T1000 (cell line): ENCODE data around the gene NCKAP5.
A peak's percentile ranks its signal among the peaks of the same experiment; 100 is the strongest.

Experiments
- DNase-seq: peaks from one replicate; lab custom pipeline; 2025; ENCODE audit warnings: mixed read lengths; lab: John Stamatoyannopoulos, UW

Gene NCKAP5

GRCh38 chr2:132627536-132627935 lies 940.7 kb downstream of the NCKAP5 start:
- no peak for DNase-seq

GRCh38 chr2:132623096-132623839 lies 945.0 kb downstream of the NCKAP5 start:
- DNase-seq = peak; percentile 20
